GM21360 (cell line): ENCODE data around the gene IGSF5.

Experiments
- ATAC-seq: cut with Tn5 transposase; IDR thresholded peaks from one replicate; pipeline ENCODE4 v1.9.1; 2021; ENCODE audit warnings: mild to moderate bottlenecking, moderate library complexity; ENCODE audit not compliant: unreplicated experiment

The IGSF5 gene

GRCh38 chr21:39812983-39813382, 68.0 kb downstream of the IGSF5 start:
- ATAC-seq, result no peak

GRCh38 chr21:39818557-39818956, 73.6 kb downstream of the IGSF5 start:
- no peak for ATAC-seq

- no peak for ATAC-seq
These were observed 77.1 kb downstream of the IGSF5 start for GRCh38 chr21:39822042-39822441.

- no peak for ATAC-seq
These were observed 80.3 kb downstream of the IGSF5 start for GRCh38 chr21:39825250-39825649.

- no peak for ATAC-seq
These were observed 89.6 kb downstream of the IGSF5 start for GRCh38 chr21:39834543-39834942.

GRCh38 chr21:39837861-39838359, 92.9 kb downstream of the IGSF5 start:
- no peak for ATAC-seq

- ATAC-seq, result no peak
These were observed 95.6 kb downstream of the IGSF5 start for GRCh38 chr21:39840373-39841097.

- ATAC-seq, result no peak
These were observed 97.9 kb downstream of the IGSF5 start for GRCh38 chr21:39842741-39843459.

GRCh38 chr21:39843483-39843882, 98.5 kb downstream of the IGSF5 start:
- ATAC-seq, result no peak

GRCh38 chr21:39843916-39844315, 98.9 kb downstream of the IGSF5 start:
- no peak for ATAC-seq

- ATAC-seq, result no peak
These were observed 100.7 kb downstream of the IGSF5 start for GRCh38 chr21:39845571-39846130.

- ATAC-seq, result no peak
These were observed 102.9 kb downstream of the IGSF5 start for GRCh38 chr21:39847877-39848276.

- ATAC-seq, result no peak
These were observed 104.2 kb downstream of the IGSF5 start for GRCh38 chr21:39849014-39849655.

GRCh38 chr21:39850333-39850732, 105.3 kb downstream of the IGSF5 start:
- ATAC-seq, result no peak

- ATAC-seq, result no peak
These were observed 106.1 kb downstream of the IGSF5 start for GRCh38 chr21:39851002-39851618.
